GM12878 (cell line): ENCODE data around the gene STX10. TPM values are rescaled to one million over a fixed set of nuclear protein-coding genes. Genes with fewer than 3 reads are reported as not detected.

Source experiments
- ATAC-seq: fragments of 200-7000 bp; cut with Tn5 transposase; 3 replicates; pipeline ENCODE4 v1.9.1; 2020; ENCODE audit warnings: mild to moderate bottlenecking, moderate library complexity
- BruUV-seq: library from RNA; stranded (reverse); fragments of 400-500 nt; replicated peaks from 2 replicates; lab custom pipeline; 2021; lab: Mats Ljungman, UMichigan
- CTCF ChIA-PET: fragments of 300-600 bp; sonication (Branson Sonifier 250); formaldehyde crosslinking; extraction: SDS; loops from one replicate; lab custom pipeline; 2021; ENCODE audit warnings: inconsistent platforms; lab: Yijun Ruan, JAX
- POLR2A ChIA-PET: fragments of 350-600 bp; formaldehyde crosslinking; extraction: SDS; loops from one replicate; lab custom pipeline; 2021; ENCODE audit warnings: inconsistent platforms; lab: Charles Lee
- RAD21 ChIA-PET: fragments of 300-600 bp; sonication (Branson Sonifier 250); formaldehyde crosslinking; loops from one replicate; lab custom pipeline; 2023; ENCODE audit warnings: antibody characterized with exemption; ENCODE audit not compliant: unreplicated experiment; lab: Charles Lee
- SMC1A ChIA-PET: fragments of 300-600 bp; sonication (Branson Sonifier 250); formaldehyde crosslinking; loops from one replicate; lab custom pipeline; 2023; ENCODE audit not compliant: unreplicated experiment, uncharacterized antibody; lab: Charles Lee
- DNase-seq: peaks from one replicate; pipeline ENCODE4 v3.0.0-alpha.2; 2011; ENCODE audit warnings: low read depth, low spot score
- FAIRE-seq: peaks from 3 replicates; lab custom pipeline; 2011; peaks lifted over from hg19 to GRCh38; lab: Jason Lieb, UNC
- H2AFZ ChIP-seq: 2 replicates; pipeline ENCODE4 v1.6.0; 2011; ENCODE audit warnings: low read depth, low read length, control low read depth; ENCODE audit not compliant: control insufficient read depth
- H3K27ac ChIP-seq: 2 replicates; pipeline ENCODE4 v1.5.1; 2011; ENCODE audit warnings: control low read depth; ENCODE audit not compliant: control insufficient read depth, insufficient read depth
- H3K27me3 ChIP-seq, 2 experiments: replicated peaks in 1 of 2; 2 replicates each; pipeline versions ENCODE4 v1.6.0 to v1.6.1; 2011; ENCODE audit warnings: low read length in 1 of 2; ENCODE audit not compliant: control insufficient read depth in 2 of 2, insufficient read depth in 2 of 2
- H3K36me3 ChIP-seq, 2 experiments: 2 replicates each; pipeline ENCODE4 v1.5.1; 2011; ENCODE audit warnings: low read length in 1 of 2; ENCODE audit not compliant: control insufficient read depth in 2 of 2, insufficient read depth in 2 of 2
- H3K4me1 ChIP-seq: 2 replicates; pipeline ENCODE4 v1.6.1; 2011; ENCODE audit warnings: mild to moderate bottlenecking, low read length, moderate library complexity, mixed read lengths; ENCODE audit not compliant: control insufficient read depth, insufficient read depth
- H3K4me2 ChIP-seq: 2 replicates; pipeline ENCODE4 v1.6.0; 2011; ENCODE audit warnings: control low read depth; ENCODE audit not compliant: control insufficient read depth, insufficient read depth
- H3K4me3 ChIP-seq: fragments of 200-600 bp; sonication (generic); 2 replicates; pipeline ENCODE4 v1.5.1; 2016
- H3K79me2 ChIP-seq: 2 replicates; pipeline ENCODE4 v1.6.0; 2011; ENCODE audit warnings: low read length; ENCODE audit not compliant: control insufficient read depth, insufficient read depth
- H3K9ac ChIP-seq: 2 replicates; pipeline ENCODE4 v1.8.0; 2011; ENCODE audit warnings: low read length, control low read depth, mixed read lengths; ENCODE audit not compliant: control insufficient read depth, insufficient read depth
- H3K9me3 ChIP-seq: replicated peaks from 3 replicates; pipeline ENCODE4 v1.5.1; 2011; ENCODE audit warnings: mild to moderate bottlenecking, low read length; ENCODE audit not compliant: control insufficient read depth, insufficient read depth
- H4K20me1 ChIP-seq: 2 replicates; pipeline ENCODE4 v1.6.0; 2011; ENCODE audit not compliant: control insufficient read depth, insufficient read depth
- ATF7 ChIP-seq: fragments of 450-650 bp; IDR thresholded peaks from 2 replicates; pipeline ENCODE4 v1.6.1; 2016; ENCODE audit warnings: low read depth, mild to moderate bottlenecking
- BMI1 ChIP-seq: fragments of 450-650 bp; IDR thresholded peaks from 2 replicates; pipeline ENCODE4 v1.6.1; 2016; ENCODE audit warnings: mild to moderate bottlenecking, moderate library complexity, borderline replicate concordance
- CBFB ChIP-seq: IDR thresholded peaks from 2 replicates; pipeline ENCODE4 v1.6.1; 2016; ENCODE audit warnings: antibody characterized with exemption, low read depth
- HCFC1 ChIP-seq: fragments of 150-350 bp; IDR thresholded peaks from 2 replicates; pipeline ENCODE4 v1.6.1; 2014; ENCODE audit warnings: low read length
- HDGF ChIP-seq: fragments of 450-650 bp; IDR thresholded peaks from 2 replicates; pipeline ENCODE4 v1.6.1; 2016; ENCODE audit warnings: antibody characterized with exemption
- KAT2A ChIP-seq: conservative IDR thresholded peaks from 2 replicates; pipeline ENCODE4 v1.6.1; 2011; ENCODE audit warnings: low read depth, low read length; ENCODE audit not compliant: control insufficient read depth
- MTA2 ChIP-seq: fragments of 450-650 bp; IDR thresholded peaks from 2 replicates; pipeline ENCODE4 v1.6.1; 2016; ENCODE audit warnings: low read depth, mild to moderate bottlenecking, moderate library complexity
- PAX8 ChIP-seq: fragments of 450-650 bp; IDR thresholded peaks from 2 replicates; pipeline ENCODE4 v1.6.1; 2017; ENCODE audit warnings: mild to moderate bottlenecking, moderate library complexity
- POLR2AphosphoS2 ChIP-seq: IDR thresholded peaks from 2 replicates; pipeline ENCODE4 v1.6.1; 2011; ENCODE audit warnings: low read depth, mild to moderate bottlenecking, low read length, improper control_type of control experiment, moderate library complexity
- RELB ChIP-seq: fragments of 450-650 bp; IDR thresholded peaks from 2 replicates; pipeline ENCODE4 v1.6.1; 2017; ENCODE audit warnings: low read depth, mild to moderate bottlenecking, moderate library complexity
- WGBS: methylation state at CpG from one replicate; pipeline ENCODE4 v1.1.6; 2016; ENCODE audit warnings: low lambda C conversion rate; ENCODE audit not compliant: insufficient replicate concordance, insufficient coverage; ENCODE audit errors: missing lambda C conversion rate; 5-methylcytosine and 5-hydroxymethylcytosine counted together
- in situ Hi-C: fragments of 300-500 bp; cut with MboI; formaldehyde crosslinking; loops from 9 replicates; pipeline ENCODE4 v1.14.3; 2018; ENCODE audit warnings: mixed read lengths
- intact Hi-C: fragments of 100-400 bp; cut with micrococcal nuclease; formaldehyde crosslinking; loops from one replicate; pipeline ENCODE4 v1.14.2; 2022; ENCODE audit not compliant: unreplicated experiment
- polyA plus RNA-seq, 11 experiments: library from polyadenylated mRNA; depleted of rRNA in 4 of 11; unstranded in 6 of 11; stranded (reverse) in 5 of 11; fragments of >200 nt; fragmentation: Nextera tagmentation in 4 of 11; fragmentation: Illumina TruSeq in 1 of 11; extraction: Ambion mirVana in 4 of 11; extraction: Trizol in 1 of 11; gene quantifications; 1 replicate in 1 of 11; 2 replicates in 10 of 11; pipeline versions ENCODE4 v1.2.1 to v1.2.3, GENCODE V29; 2011 to 2016; ENCODE audit warnings: inconsistent platforms in 2 of 11, missing spikeins in 2 of 11, low read depth in 1 of 11
- total RNA-seq, 4 experiments: library from RNA; depleted of rRNA in 3 of 4; stranded (reverse); fragments of >200 nt in 3 of 4; fragmentation: Illumina TruSeq in 1 of 4; extraction: Trizol in 1 of 4; gene quantifications; 2 replicates each; pipeline versions ENCODE4 v1.2.1 to v1.2.3, GENCODE V29; 2013 to 2021
- TF ChIP-seq, protein P1 (sequence below): fragments of 450-650 bp; IDR thresholded peaks from 2 replicates; pipeline ENCODE4 v1.6.1; 2016; ENCODE audit warnings: mild to moderate bottlenecking

The STX10 gene
- total and polyA plus RNA-seq, 10 of the 15 experiments (the other 5 are each of a cell fraction or from before 2014, with no cell fraction given), result 0.56 to 76.1 (median 47.6) TPM

GRCh38 chr19:13135068-13136062, 14.8 kb downstream of the STX10 start:
- no peak overlapping the region for H2AFZ ChIP-seq
- no TSS peak for BruUV-seq
- intact Hi-C loops (no loop called here), in situ Hi-C loops (no loop called here)
- no peaks in the 10 kb centered on the region for H3K4me1 ChIP-seq
- no peak for DNase-seq
- H3K9ac ChIP-seq, result no peak overlapping the region
- 95% methylated on average over 59 of the region's 60 CpGs for WGBS
- POLR2A ChIA-PET, result no interaction called here
- H4K20me1 ChIP-seq, result no peaks in the 10 kb centered on the region; the same call in 1 of the 2 replicates
- TF ChIP-seq ATF7, result no peak
- TF ChIP-seq, all 136 proteins: peak for 0
- FAIRE-seq (no peak), ATAC-seq (no peak)
- Histone ChIP-seq H3K27ac (no peak overlapping the region), H3K4me3 (no peak overlapping the region), H3K27me3 (no peaks in the 10 kb centered on the region), H3K9me3 (no peaks in the 10 kb centered on the region), H3K36me3 (peaks cover 11 to 32% of the 10 kb centered on the region in 2 experiments), H3K79me2 (peaks cover 2% of the 10 kb centered on the region), H3K4me2 (no peak overlapping the region)
- ChIA-PET CTCF (no interaction called here), RAD21 (no interaction called here), SMC1A (no interaction called here)

DNA sequence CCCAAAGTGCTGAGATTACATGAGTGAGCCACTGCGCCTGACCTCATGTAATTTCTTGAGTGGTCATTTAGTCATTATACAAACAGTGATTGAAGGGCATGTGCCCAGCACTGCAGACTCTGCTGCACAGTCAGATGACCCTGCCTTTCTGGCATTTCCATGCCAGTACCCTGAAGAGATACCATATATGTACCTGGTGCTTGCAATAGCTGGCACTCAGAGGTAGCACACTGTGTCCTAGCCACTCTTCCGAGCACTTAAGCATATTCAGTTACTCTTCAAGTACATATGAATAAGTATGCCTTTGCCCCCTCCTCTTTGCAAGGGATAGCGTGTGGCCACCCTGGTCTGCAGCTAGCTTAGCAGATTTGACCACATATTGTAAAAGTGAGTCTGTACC, 15.5 kb downstream of the STX10 start:
- no peak for ATAC-seq
- ChIA-PET SMC1A (no interaction called here), POLR2A (no interaction called here), RAD21 (no interaction called here), CTCF (interaction anchor here (0.6 kb wide), 1 partner anchor 100 kb away, joined by 3 read pairs; no protein-coding TSS in a partner anchor)
- Histone ChIP-seq H3K27me3 (no peaks in the 10 kb centered on the region), H3K9me3 (no peaks in the 10 kb centered on the region), H3K36me3 (peaks cover 11 to 32% of the 10 kb centered on the region in 2 experiments), H3K4me2 (no peak overlapping the region), H3K79me2 (peaks cover 2% of the 10 kb centered on the region), H3K4me3 (no peak overlapping the region), H3K27ac (no peak overlapping the region), H3K4me1 (no peaks in the 10 kb centered on the region), H2AFZ (no peak overlapping the region), H3K9ac (no peak overlapping the region), H4K20me1 (no peaks in the 10 kb centered on the region; the same call in 1 of the 2 replicates)
- DNase-seq, result no peak
- FAIRE-seq, result no peak
- in situ Hi-C loops (no loop called here), intact Hi-C loops (no loop called here)
- WGBS, result 96% methylated on average over 3 of the region's 3 CpGs
- no TSS peak for BruUV-seq
- TF ChIP-seq POLR2AphosphoS2, result no peak
- no peak for TF ChIP-seq HDGF
- TF ChIP-seq CBFB, result no peak
- TF ChIP-seq KAT2A, result no peak
- no peak for TF ChIP-seq MTA2
- TF ChIP-seq HCFC1, result no peak
- TF ChIP-seq RELB, result no peak
- TF ChIP-seq, protein P1, sequence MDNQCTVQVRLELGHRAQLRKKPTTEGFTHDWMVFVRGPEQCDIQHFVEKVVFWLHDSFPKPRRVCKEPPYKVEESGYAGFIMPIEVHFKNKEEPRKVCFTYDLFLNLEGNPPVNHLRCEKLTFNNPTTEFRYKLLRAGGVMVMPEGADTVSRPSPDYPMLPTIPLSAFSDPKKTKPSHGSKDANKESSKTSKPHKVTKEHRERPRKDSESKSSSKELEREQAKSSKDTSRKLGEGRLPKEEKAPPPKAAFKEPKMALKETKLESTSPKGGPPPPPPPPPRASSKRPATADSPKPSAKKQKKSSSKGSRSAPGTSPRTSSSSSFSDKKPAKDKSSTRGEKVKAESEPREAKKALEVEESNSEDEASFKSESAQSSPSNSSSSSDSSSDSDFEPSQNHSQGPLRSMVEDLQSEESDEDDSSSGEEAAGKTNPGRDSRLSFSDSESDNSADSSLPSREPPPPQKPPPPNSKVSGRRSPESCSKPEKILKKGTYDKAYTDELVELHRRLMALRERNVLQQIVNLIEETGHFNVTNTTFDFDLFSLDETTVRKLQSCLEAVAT, result no peak
- TF ChIP-seq PAX8, result no peak
- no peak for TF ChIP-seq BMI1
